Glutamatergic neuron (in vitro differentiated cells): ENCODE results near the gene PRR13. TPM values are rescaled to one million over a fixed set of nuclear protein-coding genes. Genes with fewer than 3 reads are reported as not detected.
"Not testable (repeated sequence)": the region's sequence is repeated elsewhere in the genome, so short reads cannot be mapped to it uniquely, and the experiment has no call there.

Experiments used
- DNase-seq: peaks from one replicate; pipeline ENCODE4 v3.0.0; 2022
- H3K27ac Mint-ChIP-seq: one replicate; pipeline ENCODE4 v1.8.0; 2020; ENCODE audit warnings: mild to moderate bottlenecking, mixed read lengths, inconsistent platforms; ENCODE audit not compliant: unreplicated experiment
- H3K27me3 Mint-ChIP-seq: one replicate; pipeline ENCODE4 v1.8.0; 2020; ENCODE audit warnings: mild to moderate bottlenecking, moderate library complexity, mixed read lengths, inconsistent platforms; ENCODE audit not compliant: unreplicated experiment
- H3K36me3 Mint-ChIP-seq: one replicate; pipeline ENCODE4 v1.8.0; 2020; ENCODE audit warnings: mild to moderate bottlenecking, mixed read lengths, inconsistent platforms; ENCODE audit not compliant: unreplicated experiment
- H3K4me1 Mint-ChIP-seq: one replicate; pipeline ENCODE4 v1.8.0; 2020; ENCODE audit warnings: mild to moderate bottlenecking, low read depth, mixed read lengths, inconsistent platforms; ENCODE audit not compliant: unreplicated experiment
- H3K4me3 Mint-ChIP-seq: one replicate; pipeline ENCODE4 v1.8.0; 2020; ENCODE audit warnings: mild to moderate bottlenecking, mixed read lengths, inconsistent platforms; ENCODE audit not compliant: unreplicated experiment
- H3K9me3 Mint-ChIP-seq: one replicate; pipeline ENCODE4 v1.8.0; 2020; ENCODE audit warnings: mild to moderate bottlenecking, moderate library complexity, mixed read lengths, inconsistent platforms; ENCODE audit not compliant: unreplicated experiment
- CTCF ChIP-seq: fragments of 200-600 bp; sonication (generic); IDR thresholded peaks from one replicate; pipeline ENCODE4 v1.5.0; 2021; ENCODE audit not compliant: partially characterized antibody, unreplicated experiment
- long read RNA-seq: library from polyadenylated mRNA; unstranded; transcript quantifications from one replicate; pipeline ENCODE4 v2.0.0, GENCODE V29; 2020; ENCODE audit not compliant: unreplicated experiment
- total RNA-seq: library from RNA; stranded (reverse); fragmentation: NEBNext Ultra II Directional; extraction: Animal tissue kit (Norgen Biotek cat#: 25700); gene quantifications from one replicate; pipeline ENCODE4 v1.2.1, GENCODE V29; 2021; ENCODE audit not compliant: unreplicated experiment

PRR13 gene
- 105 TPM for total RNA-seq
- long read RNA-seq, transcript PRR13-202 (4 exons, 1,229 nt): major isoform, 44 of 53 reads
- long read RNA-seq, transcript PRR13-209 (4 exons, 625 nt): minor isoform, 5 of 53 reads
- long read RNA-seq, partial matches to known transcripts: 1 of 53 reads
- long read RNA-seq, other reads (novel, unspliced or antisense): 1 of 53 reads

DNA sequence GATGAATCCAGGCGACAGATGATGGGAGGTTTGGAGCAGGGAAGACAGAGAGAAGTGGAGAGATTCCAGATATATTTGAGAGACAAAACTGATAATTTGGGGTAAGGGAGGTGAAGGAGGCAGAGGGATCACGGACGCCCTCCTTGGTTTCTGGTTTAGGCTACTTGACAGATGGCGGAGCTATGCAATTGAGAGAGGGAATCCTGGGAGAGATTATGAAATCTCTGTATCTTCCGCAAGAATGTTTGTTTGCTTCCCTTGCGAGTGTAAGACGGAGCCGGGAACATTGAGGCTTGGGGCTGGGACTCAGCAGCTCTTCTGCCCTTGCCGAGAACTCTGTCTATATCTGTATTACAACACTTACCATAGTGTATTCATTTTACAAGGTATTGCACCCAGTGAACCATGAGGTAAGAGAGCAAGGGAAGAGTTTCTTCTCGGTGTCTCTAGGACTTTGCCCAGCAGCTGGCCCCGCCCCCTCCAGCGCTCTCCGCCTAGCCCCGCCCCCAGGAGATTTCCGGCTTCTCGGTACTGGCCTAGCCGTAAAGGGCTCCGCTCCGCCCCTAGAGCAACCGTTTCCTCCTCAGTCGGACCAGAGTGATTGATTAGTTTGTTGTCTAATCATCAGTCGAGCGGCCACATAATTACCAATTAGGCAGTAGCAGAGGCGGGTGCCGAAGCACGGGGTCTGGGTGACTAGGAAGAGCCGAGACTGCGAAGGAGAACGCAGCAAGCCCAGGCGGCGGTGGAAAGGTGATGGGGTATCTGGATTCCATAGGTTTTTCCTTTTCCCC, at the start of gene PRR13:
PRR13 (plus strand) TSS at position 695 of the 794 bp plus-strand sequence. CDS start 981 bp downstream, outside the sequence.
- peaks cover 6% of the 10 kb centered on the region for H3K27me3 Mint-ChIP-seq
- H3K4me1 Mint-ChIP-seq: peaks cover 7% of the 10 kb centered on the region
- peaks cover 5% of the 10 kb centered on the region for H3K9me3 Mint-ChIP-seq
- H3K36me3 Mint-ChIP-seq: no peaks in the 10 kb centered on the region
- no peak for TF ChIP-seq CTCF
- H3K27ac Mint-ChIP-seq: peak within 1 kb of the TSS; percentile 100
- H3K4me3 Mint-ChIP-seq: peak within 1 kb of the TSS; percentile 95
- DNase-seq: peak; percentile 98

DNA sequence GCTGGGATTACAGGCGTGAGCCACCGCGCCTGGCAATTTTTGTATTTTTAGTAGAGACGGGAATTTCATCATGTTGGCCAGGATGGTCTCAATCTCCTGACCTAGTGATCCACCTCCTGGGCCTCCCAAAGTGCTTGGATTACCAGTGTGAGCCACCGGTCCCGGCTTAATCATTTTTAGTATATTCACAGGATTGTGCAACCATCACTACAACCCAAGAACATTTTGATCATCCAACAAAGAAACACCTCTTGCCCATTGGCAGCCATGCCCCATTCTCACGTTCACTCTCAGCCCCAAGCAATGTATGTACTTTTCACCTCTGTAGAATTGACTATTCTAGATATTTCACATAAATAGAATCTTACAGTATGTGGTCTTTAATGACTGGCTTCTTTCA, 41.6 kb upstream of the PRR13 start:
- H3K9me3 Mint-ChIP-seq: peaks cover 2% of the 10 kb centered on the region
- no peak for DNase-seq
- no peak for TF ChIP-seq CTCF
- H3K4me1 Mint-ChIP-seq: no peaks in the 10 kb centered on the region
- no peaks in the 10 kb centered on the region for H3K27me3 Mint-ChIP-seq
- peaks cover 5% of the 10 kb centered on the region for H3K36me3 Mint-ChIP-seq
- H3K4me3 Mint-ChIP-seq: no peak overlapping the region
- H3K27ac Mint-ChIP-seq: no peak overlapping the region

- not testable (repeated sequence) for H3K9me3 Mint-ChIP-seq, DNase-seq, H3K36me3 Mint-ChIP-seq, H3K4me3 Mint-ChIP-seq, H3K27ac Mint-ChIP-seq, H3K27me3 Mint-ChIP-seq, H3K4me1 Mint-ChIP-seq
Measured at GRCh38 chr12:53402351-53402750, 39.2 kb upstream of the PRR13 start.

- Mint-ChIP-seq H3K27ac (no peak overlapping the region), H3K36me3 (peaks cover 5% of the 10 kb centered on the region), H3K27me3 (no peaks in the 10 kb centered on the region), H3K4me3 (no peak overlapping the region), H3K9me3 (peaks cover 2% of the 10 kb centered on the region), H3K4me1 (no peaks in the 10 kb centered on the region)
- no peak for DNase-seq
- no peak for TF ChIP-seq CTCF
Measured at GRCh38 chr12:53402871-53403270, 38.7 kb upstream of the PRR13 start.

- Mint-ChIP-seq H3K4me1 (peaks cover 9% of the 10 kb centered on the region), H3K27ac (no peak overlapping the region), H3K9me3 (peaks cover 4% of the 10 kb centered on the region), H3K27me3 (no peaks in the 10 kb centered on the region), H3K36me3 (no peaks in the 10 kb centered on the region), H3K4me3 (no peak overlapping the region)
- no peak for TF ChIP-seq CTCF
- DNase-seq: no peak
Measured at GRCh38 chr12:53410951-53411350, 30.6 kb upstream of the PRR13 start.
